Measurements from ENCODE around the gene SCARF2. TPM values are rescaled to one million over a fixed set of nuclear protein-coding genes. Genes with fewer than 3 reads are reported as not detected.

The SCARF2 gene
- total RNA-seq, 2 experiments from 2014 or later = 2.5 to 3.1 TPM

DNA sequence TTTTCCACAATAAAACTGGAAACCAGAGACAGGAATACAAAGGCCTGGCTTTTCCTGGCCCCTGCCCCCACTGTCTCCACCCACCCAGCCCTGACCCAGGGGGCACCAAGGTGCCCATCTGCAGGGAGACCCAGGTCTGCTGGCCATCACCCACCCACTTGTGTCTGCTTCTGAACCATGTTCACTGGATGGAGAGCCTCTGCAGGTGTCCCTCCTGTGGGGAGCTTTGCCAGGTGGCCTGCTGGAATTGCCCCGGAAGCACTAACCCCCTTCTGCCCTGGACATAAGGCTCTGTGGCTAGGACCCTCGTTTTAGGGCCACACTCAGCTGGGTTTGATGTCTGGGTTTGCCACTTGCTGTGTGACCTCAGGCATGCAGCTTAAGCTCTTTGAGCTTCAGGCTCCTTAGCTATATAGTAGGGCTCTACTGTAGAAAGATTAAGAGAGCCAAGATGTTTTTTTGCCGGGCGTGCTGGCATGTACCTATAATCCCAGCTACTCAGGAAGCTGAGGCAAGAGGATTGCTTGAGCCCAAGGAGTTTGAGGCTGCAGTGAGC, 3.9 kb downstream of the SCARF2 start:
- Histone ChIP-seq H3K4me1 (ENCODE audit: insufficient read depth, low read length) (peaks cover 58% of the 10 kb centered on the region), H3K36me3 (ENCODE audit: insufficient read depth, low read length) (no peaks in the 10 kb centered on the region), H3K9me3 (ENCODE audit: control insufficient read depth in 1 of 2, insufficient read depth in 1 of 2, low read length in 2 of 2) (peaks cover 0 to 21% of the 10 kb centered on the region in 2 experiments), H3K27ac (ENCODE audit: low read depth in 1 of 2, low read length in 2 of 2) (no peak overlapping the region), H3K27me3 (ENCODE audit: control insufficient read depth in 1 of 2, insufficient read depth in 2 of 2, low read length in 2 of 2) (peaks cover 41 to 56% of the 10 kb centered on the region in 2 experiments), H3K4me3 (ENCODE audit: low read length) (no peak overlapping the region)
- H3K4me1 Mint-ChIP-seq (ENCODE audit: low read depth) = peaks cover 28% of the 10 kb centered on the region
- H3K9me3 Mint-ChIP-seq = no peaks in the 10 kb centered on the region
- DNase-seq (no peak), ATAC-seq (ENCODE audit: poor library complexity) (no peak)
- POLR2A ChIA-PET = interaction anchor here (6.7 kb wide), 1 partner anchor 30 kb away, joined by 67 read pairs; no protein-coding TSS in a partner anchor
- intact Hi-C loops (cut with DNase I, micrococcal nuclease) = no loop called here
- peaks cover 5% of the 10 kb centered on the region for H3K36me3 Mint-ChIP-seq (ENCODE audit: low read depth)
- H3K27me3 Mint-ChIP-seq = peaks cover 55% of the 10 kb centered on the region
- peak overlapping the region; percentile 76 for H3K4me3 Mint-ChIP-seq
- H3K27ac Mint-ChIP-seq = no peak overlapping the region
- TF ChIP-seq CTCF (IDR thresholded peaks at IDR 0.05) = no peak
- CTCF ChIA-PET = no interaction called here

- Mint-ChIP-seq H3K9me3 (no peaks in the 10 kb centered on the region), H3K4me3 (peak overlapping the region; percentile 27), H3K27ac (no peak overlapping the region), H3K27me3 (peaks cover 52% of the 10 kb centered on the region), H3K4me1 (ENCODE audit: low read depth) (peaks cover 25% of the 10 kb centered on the region), H3K36me3 (ENCODE audit: low read depth) (peaks cover under 1% of the 10 kb centered on the region)
- ATAC-seq (ENCODE audit: poor library complexity) (no peak), DNase-seq (no peak)
- TF ChIP-seq CTCF (IDR thresholded peaks at IDR 0.05) = no peak
- ChIA-PET CTCF (no interaction called here), POLR2A (interaction anchor here (6.7 kb wide), 1 partner anchor 30 kb away, joined by 67 read pairs; no protein-coding TSS in a partner anchor)
- Histone ChIP-seq H3K9me3 (ENCODE audit: control insufficient read depth in 1 of 2, insufficient read depth in 1 of 2, low read length in 2 of 2) (peaks cover 0 to 21% of the 10 kb centered on the region in 2 experiments), H3K27me3 (ENCODE audit: control insufficient read depth in 1 of 2, insufficient read depth in 2 of 2, low read length in 2 of 2) (peaks cover 36 to 52% of the 10 kb centered on the region in 2 experiments), H3K4me3 (ENCODE audit: low read length) (no peak overlapping the region), H3K4me1 (ENCODE audit: insufficient read depth, low read length) (peaks cover 60% of the 10 kb centered on the region), H3K36me3 (ENCODE audit: insufficient read depth, low read length) (no peaks in the 10 kb centered on the region), H3K27ac (ENCODE audit: low read depth in 1 of 2, low read length in 2 of 2) (no peak overlapping the region)
- intact Hi-C loops (cut with DNase I, micrococcal nuclease) = no loop called here
Observed at GRCh38 chr22:20433191-20433590, 4.4 kb downstream of the SCARF2 start.

DNA sequence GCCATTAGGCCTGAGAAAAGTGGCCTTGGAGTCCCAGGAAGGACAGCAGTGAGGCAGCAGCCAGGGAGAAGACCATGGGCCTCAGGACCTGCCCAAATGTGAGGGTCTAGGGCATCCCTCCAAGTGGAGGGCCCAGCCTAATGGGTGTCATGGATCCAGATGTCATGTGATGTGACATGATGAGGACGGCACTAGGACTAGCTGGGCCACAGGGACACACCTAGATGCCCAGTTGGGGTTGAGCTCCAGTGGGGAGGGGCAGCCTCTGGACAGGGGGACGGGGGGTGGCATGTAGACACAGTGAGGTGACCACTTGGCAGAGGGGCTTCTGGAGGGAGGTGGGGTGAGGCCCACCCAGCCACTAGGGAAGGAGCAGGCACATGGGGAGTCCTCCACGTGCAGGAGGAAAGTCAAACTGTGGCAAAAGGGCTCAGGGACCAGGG, 5.4 kb downstream of the SCARF2 start:
- Mint-ChIP-seq H3K4me3 (peak overlapping the region; percentile 81), H3K27ac (no peak overlapping the region), H3K9me3 (no peaks in the 10 kb centered on the region), H3K36me3 (ENCODE audit: low read depth) (no peaks in the 10 kb centered on the region), H3K27me3 (peaks cover 57% of the 10 kb centered on the region), H3K4me1 (ENCODE audit: low read depth) (peaks cover 23% of the 10 kb centered on the region)
- CTCF ChIA-PET = no interaction called here
- TF ChIP-seq CTCF (IDR thresholded peaks at IDR 0.05) = no peak
- no peak overlapping the region for H3K4me3 ChIP-seq (ENCODE audit: low read length)
- no peaks in the 10 kb centered on the region for H3K36me3 ChIP-seq (ENCODE audit: insufficient read depth, low read length)
- H3K27ac ChIP-seq (ENCODE audit: low read depth in 1 of 2, low read length in 2 of 2) = no peak overlapping the region
- intact Hi-C loops (cut with DNase I, micrococcal nuclease) = no loop called here
- DNase-seq = no peak
- peaks cover 35 to 47% of the 10 kb centered on the region in 2 experiments for H3K27me3 ChIP-seq (ENCODE audit: control insufficient read depth in 1 of 2, insufficient read depth in 2 of 2, low read length in 2 of 2)
- POLR2A ChIA-PET = interaction anchor here (2.7 to 6.7 kb wide), 2 partner anchors 24 to 31 kb away, joined by 6 to 67 read pairs; no protein-coding TSS in a partner anchor
- no peak for ATAC-seq (ENCODE audit: poor library complexity)
- H3K4me1 ChIP-seq (ENCODE audit: insufficient read depth, low read length) = peaks cover 53% of the 10 kb centered on the region
- peaks cover 0 to 19% of the 10 kb centered on the region in 2 experiments for H3K9me3 ChIP-seq (ENCODE audit: control insufficient read depth in 1 of 2, insufficient read depth in 1 of 2, low read length in 2 of 2)
